ENCODE measurements around the gene SSNA1.

- TF ChIP-seq, protein P1, sequence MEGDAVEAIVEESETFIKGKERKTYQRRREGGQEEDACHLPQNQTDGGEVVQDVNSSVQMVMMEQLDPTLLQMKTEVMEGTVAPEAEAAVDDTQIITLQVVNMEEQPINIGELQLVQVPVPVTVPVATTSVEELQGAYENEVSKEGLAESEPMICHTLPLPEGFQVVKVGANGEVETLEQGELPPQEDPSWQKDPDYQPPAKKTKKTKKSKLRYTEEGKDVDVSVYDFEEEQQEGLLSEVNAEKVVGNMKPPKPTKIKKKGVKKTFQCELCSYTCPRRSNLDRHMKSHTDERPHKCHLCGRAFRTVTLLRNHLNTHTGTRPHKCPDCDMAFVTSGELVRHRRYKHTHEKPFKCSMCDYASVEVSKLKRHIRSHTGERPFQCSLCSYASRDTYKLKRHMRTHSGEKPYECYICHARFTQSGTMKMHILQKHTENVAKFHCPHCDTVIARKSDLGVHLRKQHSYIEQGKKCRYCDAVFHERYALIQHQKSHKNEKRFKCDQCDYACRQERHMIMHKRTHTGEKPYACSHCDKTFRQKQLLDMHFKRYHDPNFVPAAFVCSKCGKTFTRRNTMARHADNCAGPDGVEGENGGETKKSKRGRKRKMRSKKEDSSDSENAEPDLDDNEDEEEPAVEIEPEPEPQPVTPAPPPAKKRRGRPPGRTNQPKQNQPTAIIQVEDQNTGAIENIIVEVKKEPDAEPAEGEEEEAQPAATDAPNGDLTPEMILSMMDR (IDR thresholded peaks at IDR 0.05; ENCODE audit: insufficient read depth, low read depth, low read length) = no peak
- TF ChIP-seq EZH2 (IDR thresholded peaks at IDR 0.05; ENCODE audit: insufficient read depth, low read length) = no peak
Observed at GRCh38 chr9:137200311-137201204, 12.1 kb downstream of the SSNA1 start, which contains the start of gene TPRN.
